ENCODE measurements around the gene FRAT2. TPM values are rescaled to one million over a fixed set of nuclear protein-coding genes. Genes with fewer than 3 reads are reported as not detected.

The FRAT2 gene
- total and polyA plus RNA-seq, 2 of the 13 experiments (the other 11 are each of a cell fraction or from before 2014, with no cell fraction given) = 7.2 to 14.1 TPM

DNA sequence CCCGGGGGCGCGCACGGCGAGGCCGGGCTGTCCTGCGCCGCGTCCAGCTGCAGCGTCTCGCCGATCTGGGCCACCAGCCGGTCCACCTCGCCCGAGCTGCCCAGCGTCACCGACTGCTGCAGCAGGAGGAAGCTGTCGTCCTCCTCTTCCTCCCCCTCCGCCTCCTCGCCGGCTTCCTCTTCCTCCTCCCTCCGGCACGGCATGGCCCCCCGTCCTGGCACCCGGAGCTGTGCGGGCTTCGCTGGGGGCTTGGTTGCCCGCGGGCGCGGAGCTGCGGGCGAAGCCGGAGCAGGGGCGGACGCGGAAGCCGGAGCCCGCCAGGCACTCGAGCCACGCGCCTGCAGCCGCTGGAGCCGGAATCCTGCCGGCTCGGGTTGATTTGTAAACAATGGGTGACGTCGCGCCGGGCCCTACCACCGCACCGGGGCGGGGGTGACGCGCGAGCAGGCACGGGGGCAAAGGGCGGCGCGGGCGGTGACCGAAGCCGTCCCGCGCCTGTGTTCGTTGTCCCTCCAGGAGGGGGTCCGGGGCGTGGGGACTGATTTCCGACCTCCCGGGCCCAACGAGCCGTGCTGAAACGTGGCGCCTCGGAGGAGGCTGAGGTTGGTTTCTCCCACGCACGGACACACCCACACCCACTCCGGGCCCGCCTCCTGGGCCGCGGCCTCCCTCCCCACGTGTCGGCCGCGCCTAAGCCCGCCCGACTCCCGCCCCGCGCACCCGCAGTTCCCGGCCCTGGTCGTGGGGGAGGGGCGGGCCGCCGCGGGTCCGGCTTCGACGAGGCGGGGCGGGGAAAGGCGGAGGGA, at the start of gene FRAT2 (continued):
- TF ChIP-seq, protein P1, sequence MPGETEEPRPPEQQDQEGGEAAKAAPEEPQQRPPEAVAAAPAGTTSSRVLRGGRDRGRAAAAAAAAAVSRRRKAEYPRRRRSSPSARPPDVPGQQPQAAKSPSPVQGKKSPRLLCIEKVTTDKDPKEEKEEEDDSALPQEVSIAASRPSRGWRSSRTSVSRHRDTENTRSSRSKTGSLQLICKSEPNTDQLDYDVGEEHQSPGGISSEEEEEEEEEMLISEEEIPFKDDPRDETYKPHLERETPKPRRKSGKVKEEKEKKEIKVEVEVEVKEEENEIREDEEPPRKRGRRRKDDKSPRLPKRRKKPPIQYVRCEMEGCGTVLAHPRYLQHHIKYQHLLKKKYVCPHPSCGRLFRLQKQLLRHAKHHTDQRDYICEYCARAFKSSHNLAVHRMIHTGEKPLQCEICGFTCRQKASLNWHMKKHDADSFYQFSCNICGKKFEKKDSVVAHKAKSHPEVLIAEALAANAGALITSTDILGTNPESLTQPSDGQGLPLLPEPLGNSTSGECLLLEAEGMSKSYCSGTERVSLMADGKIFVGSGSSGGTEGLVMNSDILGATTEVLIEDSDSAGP (CRISPR knock-in tag; IDR thresholded peaks at IDR 0.05; ENCODE audit: borderline replicate concordance) = peak; percentile 65; the same call in 1 of the 2 replicates
- TF ChIP-seq ZNF354B (CRISPR knock-in tag; IDR thresholded peaks at IDR 0.05) = no peak
- TF ChIP-seq HNRNPUL1 (IDR thresholded peaks at IDR 0.05; ENCODE audit: low read depth, low read length) = peak; percentile 76; the same call in 1 of the 2 replicates
- TF ChIP-seq BRF2 (CRISPR knock-in tag; IDR thresholded peaks at IDR 0.05) = peak; percentile 57; the same call in 1 of the 2 replicates
- no peak for TF ChIP-seq SRSF4 (IDR thresholded peaks at IDR 0.05; ENCODE audit: low read depth, low read length, poor library complexity, severe bottlenecking)
- TF ChIP-seq SP1 (IDR thresholded peaks at IDR 0.05) = no peak
- TF ChIP-seq SP1 (CRISPR knock-in tag; IDR thresholded peaks at IDR 0.05) = peak; percentile 34; the same call in 1 of the 2 replicates
- TF ChIP-seq PHF21A (CRISPR knock-in tag; IDR thresholded peaks at IDR 0.05) = no peak
- TF ChIP-seq HNF4G (IDR thresholded peaks at IDR 0.05; ENCODE audit: borderline replicate concordance, low read depth, low read length) = no peak
- TF ChIP-seq HNF4G (CRISPR knock-in tag; IDR thresholded peaks at IDR 0.05; ENCODE audit: borderline replicate concordance, low read depth) = peak; percentile 82
- TF ChIP-seq SOX5 (CRISPR knock-in tag; IDR thresholded peaks at IDR 0.05; ENCODE audit: borderline replicate concordance) = peak; percentile 73; the same call in 1 of the 2 replicates
- peak; percentile 71; the same call in 1 of the 2 replicates for TF ChIP-seq BORCS8-MEF2B (CRISPR knock-in tag; IDR thresholded peaks at IDR 0.05)
- TF ChIP-seq YY1 (IDR thresholded peaks at IDR 0.05; ENCODE audit: insufficient read depth, insufficient replicate concordance, low read depth, low read length) = no peak
- TF ChIP-seq JDP2 (CRISPR knock-in tag; IDR thresholded peaks at IDR 0.05; ENCODE audit: borderline replicate concordance) = no peak; the same call in 1 of the 2 replicates
- no peak for TF ChIP-seq DPF2 (CRISPR knock-in tag; IDR thresholded peaks at IDR 0.05; ENCODE audit: borderline replicate concordance, low read depth)
- peak; percentile 64; the same call in 1 of the 2 replicates for TF ChIP-seq SMAD3 (CRISPR knock-in tag; IDR thresholded peaks at IDR 0.05)
- TF ChIP-seq HINFP (CRISPR knock-in tag; IDR thresholded peaks at IDR 0.05; ENCODE audit: low read depth) = peak; percentile 88
- no peak for TF ChIP-seq ZNF234 (CRISPR knock-in tag; conservative IDR thresholded peaks at IDR 0.05)
